Endothelial cell (in vitro differentiated cells): ENCODE results near the gene LRRC3B. TPM values are rescaled to one million over a fixed set of nuclear protein-coding genes. Genes with fewer than 3 reads are reported as not detected.

Experiments used
- DNase-seq: peaks from one replicate; pipeline ENCODE4 v3.0.0; 2021; ENCODE audit warnings: low spot score
- H3K27ac Mint-ChIP-seq: one replicate; pipeline ENCODE4 v1.8.0; 2021; ENCODE audit warnings: mixed read lengths, inconsistent platforms; ENCODE audit not compliant: unreplicated experiment
- H3K27me3 Mint-ChIP-seq: one replicate; pipeline ENCODE4 v1.8.0; 2021; ENCODE audit warnings: mild to moderate bottlenecking, moderate library complexity, mixed read lengths, inconsistent platforms; ENCODE audit not compliant: unreplicated experiment
- H3K36me3 Mint-ChIP-seq: one replicate; pipeline ENCODE4 v1.8.0; 2021; ENCODE audit warnings: mild to moderate bottlenecking, low read depth, mixed read lengths, inconsistent platforms; ENCODE audit not compliant: unreplicated experiment
- H3K4me1 Mint-ChIP-seq: one replicate; pipeline ENCODE4 v1.8.0; 2021; ENCODE audit warnings: mild to moderate bottlenecking, mixed read lengths, inconsistent platforms; ENCODE audit not compliant: unreplicated experiment
- H3K4me3 Mint-ChIP-seq: one replicate; pipeline ENCODE4 v1.8.0; 2021; ENCODE audit warnings: mild to moderate bottlenecking, mixed read lengths, inconsistent platforms; ENCODE audit not compliant: unreplicated experiment
- H3K9me3 Mint-ChIP-seq: one replicate; pipeline ENCODE4 v1.8.0; 2021; ENCODE audit warnings: mixed read lengths, inconsistent platforms; ENCODE audit not compliant: unreplicated experiment
- total RNA-seq: library from RNA; stranded (reverse); fragmentation: NEBNext Ultra II Directional; extraction: Animal tissue kit (Norgen Biotek cat#: 25700); gene quantifications from one replicate; pipeline ENCODE4 v1.2.1, GENCODE V29; 2021; ENCODE audit not compliant: unreplicated experiment
- TF ChIP-seq, protein P1 (sequence below): fragments of 200-600 bp; sonication (generic); IDR thresholded peaks from one replicate; pipeline ENCODE4 v1.5.0; 2021; ENCODE audit warnings: antibody characterized with exemption; ENCODE audit not compliant: unreplicated experiment

The LRRC3B gene
- total RNA-seq, 1 donor from 2014 or later: 3.6 TPM

DNA sequence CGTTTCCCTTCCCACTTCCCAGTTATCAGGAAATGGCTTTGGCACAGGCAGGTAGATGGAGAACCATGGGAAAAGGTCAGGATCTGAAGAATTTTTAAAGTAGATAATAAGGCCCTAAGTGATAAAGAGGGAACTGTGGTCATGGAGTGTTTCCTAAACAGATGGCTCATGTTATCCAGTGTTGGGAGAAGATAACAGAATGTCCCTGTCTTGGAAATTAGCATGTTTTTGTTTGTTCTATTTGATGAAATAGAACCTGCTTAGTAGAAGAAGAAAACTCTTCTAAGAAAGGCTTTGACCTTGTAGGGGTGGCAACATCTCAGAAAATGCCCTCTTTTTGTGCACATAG, 8.8 kb downstream of the LRRC3B start:
- H3K9me3 Mint-ChIP-seq: no peaks in the 10 kb centered on the region
- no peak overlapping the region for H3K27ac Mint-ChIP-seq
- H3K4me3 Mint-ChIP-seq: no peak overlapping the region
- DNase-seq: no peak
- TF ChIP-seq, protein P1, sequence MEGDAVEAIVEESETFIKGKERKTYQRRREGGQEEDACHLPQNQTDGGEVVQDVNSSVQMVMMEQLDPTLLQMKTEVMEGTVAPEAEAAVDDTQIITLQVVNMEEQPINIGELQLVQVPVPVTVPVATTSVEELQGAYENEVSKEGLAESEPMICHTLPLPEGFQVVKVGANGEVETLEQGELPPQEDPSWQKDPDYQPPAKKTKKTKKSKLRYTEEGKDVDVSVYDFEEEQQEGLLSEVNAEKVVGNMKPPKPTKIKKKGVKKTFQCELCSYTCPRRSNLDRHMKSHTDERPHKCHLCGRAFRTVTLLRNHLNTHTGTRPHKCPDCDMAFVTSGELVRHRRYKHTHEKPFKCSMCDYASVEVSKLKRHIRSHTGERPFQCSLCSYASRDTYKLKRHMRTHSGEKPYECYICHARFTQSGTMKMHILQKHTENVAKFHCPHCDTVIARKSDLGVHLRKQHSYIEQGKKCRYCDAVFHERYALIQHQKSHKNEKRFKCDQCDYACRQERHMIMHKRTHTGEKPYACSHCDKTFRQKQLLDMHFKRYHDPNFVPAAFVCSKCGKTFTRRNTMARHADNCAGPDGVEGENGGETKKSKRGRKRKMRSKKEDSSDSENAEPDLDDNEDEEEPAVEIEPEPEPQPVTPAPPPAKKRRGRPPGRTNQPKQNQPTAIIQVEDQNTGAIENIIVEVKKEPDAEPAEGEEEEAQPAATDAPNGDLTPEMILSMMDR: no peak
- H3K27me3 Mint-ChIP-seq: peaks cover 1% of the 10 kb centered on the region
- H3K36me3 Mint-ChIP-seq: no peaks in the 10 kb centered on the region
- H3K4me1 Mint-ChIP-seq: peaks cover 13% of the 10 kb centered on the region

DNA sequence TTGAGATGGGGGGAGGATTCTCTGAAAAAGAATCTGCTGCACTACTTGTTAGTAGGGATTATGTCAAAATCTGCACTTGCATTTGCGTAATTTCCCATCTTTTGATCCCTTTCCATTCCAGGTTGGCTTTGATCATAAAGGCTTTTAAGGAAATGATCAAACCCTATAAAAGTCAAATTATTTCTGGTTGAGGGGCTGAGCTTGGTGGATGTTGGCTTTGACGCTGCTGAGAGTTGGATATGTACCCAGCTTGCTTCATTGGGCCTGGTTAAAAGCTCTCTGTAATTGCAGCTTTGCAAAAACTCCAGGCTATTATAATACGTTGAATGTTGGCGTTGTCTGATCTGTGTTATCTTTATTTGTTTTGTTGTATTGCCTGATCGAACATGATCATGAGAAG, 12.0 kb downstream of the LRRC3B start:
- H3K4me1 Mint-ChIP-seq: peaks cover 5% of the 10 kb centered on the region
- H3K27me3 Mint-ChIP-seq: peaks cover under 1% of the 10 kb centered on the region
- no peak overlapping the region for H3K27ac Mint-ChIP-seq
- no peaks in the 10 kb centered on the region for H3K9me3 Mint-ChIP-seq
- TF ChIP-seq, protein P1: no peak
- no peaks in the 10 kb centered on the region for H3K36me3 Mint-ChIP-seq
- no peak overlapping the region for H3K4me3 Mint-ChIP-seq
- DNase-seq: no peak

DNA sequence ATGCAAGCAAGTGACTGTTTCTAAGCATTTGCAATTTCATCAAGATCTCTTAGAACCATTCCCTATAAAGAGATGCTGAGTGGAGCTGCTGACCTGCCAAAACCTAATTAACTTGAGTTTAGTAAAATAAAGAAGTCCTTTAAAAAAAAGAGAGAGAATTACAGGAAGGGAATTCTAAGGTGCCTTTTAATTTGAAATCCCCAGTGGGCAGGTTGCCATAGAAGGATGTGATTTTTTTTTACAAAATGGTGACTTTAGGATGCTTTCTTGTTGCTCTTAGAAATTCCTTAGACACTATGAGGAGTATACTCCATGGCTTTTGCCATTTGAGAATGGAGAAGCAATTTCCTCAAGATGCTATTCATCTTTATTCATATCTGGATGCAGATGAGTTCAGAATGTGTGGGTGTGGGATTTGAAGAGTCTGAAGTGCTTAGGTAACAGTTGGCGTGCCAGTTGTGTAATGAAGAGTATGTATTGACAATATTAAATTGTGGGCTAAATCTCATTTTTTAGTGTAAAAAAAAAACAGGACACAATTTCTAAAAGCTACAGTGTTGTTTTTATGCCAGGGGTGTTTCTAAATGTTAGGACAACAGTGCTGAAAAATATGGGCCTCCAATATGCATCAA, 13.6 kb downstream of the LRRC3B start:
- no peak overlapping the region for H3K4me3 Mint-ChIP-seq
- TF ChIP-seq, protein P1: no peak
- H3K36me3 Mint-ChIP-seq: no peaks in the 10 kb centered on the region
- no peak overlapping the region for H3K27ac Mint-ChIP-seq
- peaks cover 2% of the 10 kb centered on the region for H3K27me3 Mint-ChIP-seq
- no peak for DNase-seq
- peaks cover 1% of the 10 kb centered on the region for H3K4me1 Mint-ChIP-seq
- H3K9me3 Mint-ChIP-seq: no peaks in the 10 kb centered on the region

DNA sequence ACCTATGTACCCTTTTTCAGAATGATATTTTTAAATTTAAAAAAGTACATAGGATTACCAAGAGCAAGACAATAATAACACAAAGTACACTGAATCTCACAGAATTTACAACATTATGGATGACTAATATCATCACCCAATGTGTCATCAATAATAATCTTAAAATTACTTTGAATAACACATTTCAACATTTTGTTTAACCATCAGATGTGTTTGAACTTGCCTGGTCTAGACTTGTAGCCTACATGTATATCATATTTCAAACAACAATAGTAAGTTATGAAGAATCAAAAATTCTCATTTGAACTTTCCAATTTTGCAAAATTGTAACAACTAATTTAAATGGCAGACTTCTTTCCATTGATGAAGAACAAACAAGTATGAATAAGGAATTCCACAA, 15.1 kb downstream of the LRRC3B start:
- Mint-ChIP-seq H3K27ac (no peak overlapping the region), H3K36me3 (no peaks in the 10 kb centered on the region), H3K9me3 (no peaks in the 10 kb centered on the region), H3K27me3 (peaks cover 2% of the 10 kb centered on the region), H3K4me3 (no peak overlapping the region), H3K4me1 (no peaks in the 10 kb centered on the region)
- no peak for DNase-seq
- TF ChIP-seq, protein P1: no peak

DNA sequence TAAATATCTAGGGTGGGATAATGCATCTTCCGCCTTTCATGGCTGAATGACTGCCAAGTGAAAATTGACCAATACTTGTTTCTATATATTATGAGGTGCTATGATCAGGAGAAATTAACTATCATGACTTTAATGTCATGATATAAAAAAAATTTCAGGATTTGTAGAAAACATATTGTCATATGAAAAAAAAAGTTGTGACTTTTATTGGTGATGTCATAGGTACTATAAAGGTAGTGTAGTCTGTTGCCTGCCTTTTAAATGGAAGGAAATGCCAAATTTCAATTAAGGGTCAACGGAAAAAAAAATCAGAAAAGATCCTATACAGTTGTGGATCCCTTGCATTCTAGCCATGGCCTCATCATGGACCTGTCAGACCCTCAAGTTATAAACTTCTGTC, 15.5 kb downstream of the LRRC3B start:
- DNase-seq: no peak
- no peaks in the 10 kb centered on the region for H3K4me1 Mint-ChIP-seq
- peaks cover 2% of the 10 kb centered on the region for H3K27me3 Mint-ChIP-seq
- no peaks in the 10 kb centered on the region for H3K36me3 Mint-ChIP-seq
- no peaks in the 10 kb centered on the region for H3K9me3 Mint-ChIP-seq
- no peak overlapping the region for H3K4me3 Mint-ChIP-seq
- TF ChIP-seq, protein P1: no peak
- no peak overlapping the region for H3K27ac Mint-ChIP-seq
